Type B pancreatic cell (in vitro differentiated cells): ENCODE measurements around the gene ACOX1. TPM values are rescaled to one million over a fixed set of nuclear protein-coding genes. Genes with fewer than 3 reads are reported as not detected.

Experiments used
- DNase-seq: peaks from one replicate; pipeline ENCODE4 v3.0.0; 2021; ENCODE audit warnings: mixed read lengths; ENCODE audit not compliant: unreplicated experiment; ENCODE audit errors: extremely low spot score
- H3K27ac Mint-ChIP-seq: 2 replicates; pipeline ENCODE4 v1.8.0; 2021; ENCODE audit warnings: mild to moderate bottlenecking, mixed read lengths
- H3K27me3 Mint-ChIP-seq: 2 replicates; pipeline ENCODE4 v1.8.0; 2021; ENCODE audit warnings: mixed read lengths
- H3K36me3 Mint-ChIP-seq: 2 replicates; pipeline ENCODE4 v1.8.0; 2021; ENCODE audit warnings: mixed read lengths
- H3K4me1 Mint-ChIP-seq: one replicate; pipeline ENCODE4 v1.8.0; 2021; ENCODE audit warnings: mixed read lengths; ENCODE audit not compliant: unreplicated experiment
- H3K4me3 Mint-ChIP-seq: 2 replicates; pipeline ENCODE4 v1.8.0; 2021; ENCODE audit warnings: mild to moderate bottlenecking, mixed read lengths
- H3K9me3 Mint-ChIP-seq: 2 replicates; pipeline ENCODE4 v1.8.0; 2021; ENCODE audit warnings: mixed read lengths
- CTCF ChIP-seq: fragments of 200-600 bp; sonication (generic); conservative IDR thresholded peaks from 2 replicates; pipeline ENCODE4 v1.5.0; 2021; ENCODE audit warnings: antibody characterized with exemption, mild to moderate bottlenecking
- total RNA-seq: library from RNA; stranded (reverse); gene quantifications from 2 replicates; pipeline ENCODE4 v1.2.1, GENCODE V29; 2021; ENCODE audit warnings: low replicate concordance

The ACOX1 gene
- total RNA-seq, 1 donor from 2014 or later, result 48.5 TPM

GRCh38 chr17:75900691-75901533, 78.1 kb downstream of the ACOX1 start:
- no peak for DNase-seq
- Mint-ChIP-seq H3K4me3 (no peak overlapping the region), H3K9me3 (no peaks in the 10 kb centered on the region), H3K27me3 (no peaks in the 10 kb centered on the region), H3K4me1 (peaks cover 5% of the 10 kb centered on the region), H3K36me3 (no peaks in the 10 kb centered on the region), H3K27ac (no peak overlapping the region)
- TF ChIP-seq CTCF, result no peak

- Mint-ChIP-seq H3K4me1 (peaks cover 14% of the 10 kb centered on the region), H3K27me3 (no peaks in the 10 kb centered on the region), H3K27ac (no peak overlapping the region), H3K4me3 (no peak overlapping the region), H3K9me3 (no peaks in the 10 kb centered on the region), H3K36me3 (peaks cover 4% of the 10 kb centered on the region)
- DNase-seq, result peak; percentile 64
- no peak for TF ChIP-seq CTCF
These were observed 79.0 kb downstream of the ACOX1 start for GRCh38 chr17:75899767-75900468.

- no peak overlapping the region for H3K27ac Mint-ChIP-seq
- H3K9me3 Mint-ChIP-seq, result no peaks in the 10 kb centered on the region
- H3K27me3 Mint-ChIP-seq, result no peaks in the 10 kb centered on the region
- H3K4me1 Mint-ChIP-seq, result peaks cover 15% of the 10 kb centered on the region
- peak; percentile 56 for DNase-seq
- no peak for TF ChIP-seq CTCF
- peak overlapping the region; percentile 62 for H3K4me3 Mint-ChIP-seq
- H3K36me3 Mint-ChIP-seq, result peaks cover 4% of the 10 kb centered on the region
These were observed 79.6 kb downstream of the ACOX1 start for GRCh38 chr17:75899353-75899752.

GRCh38 chr17:75898791-75899190, 80.2 kb downstream of the ACOX1 start:
- peak; percentile 68 for DNase-seq
- H3K4me1 Mint-ChIP-seq, result peaks cover 21% of the 10 kb centered on the region
- TF ChIP-seq CTCF, result no peak
- peak overlapping the region; percentile 62 for H3K4me3 Mint-ChIP-seq
- H3K27me3 Mint-ChIP-seq, result no peaks in the 10 kb centered on the region
- peaks cover 4% of the 10 kb centered on the region for H3K36me3 Mint-ChIP-seq
- no peak overlapping the region for H3K27ac Mint-ChIP-seq
- H3K9me3 Mint-ChIP-seq, result no peaks in the 10 kb centered on the region

- Mint-ChIP-seq H3K4me3 (peak overlapping the region; percentile 83), H3K9me3 (no peaks in the 10 kb centered on the region), H3K4me1 (peaks cover 22% of the 10 kb centered on the region), H3K27me3 (no peaks in the 10 kb centered on the region), H3K36me3 (peaks cover 4% of the 10 kb centered on the region), H3K27ac (peak overlapping the region; percentile 48)
- TF ChIP-seq CTCF, result no peak
- peak; percentile 62 for DNase-seq
These were observed 80.9 kb downstream of the ACOX1 start for GRCh38 chr17:75898065-75898464.
